Stimulated activated CD4-positive, alpha-beta T cell treated with anti-CD3 and anti-CD28 coated beads, Interleukin-2, amount 100 ng/mL, for 4 hours (primary cell): ENCODE data around the gene RNFT2.

Experiments
- DNase-seq: peaks from one replicate; pipeline ENCODE4 v3.0.0-alpha.2; 2020; ENCODE audit warnings: low read depth

Gene RNFT2

GRCh38 chr12:116833474-116833873 is 95.4 kb downstream of the RNFT2 start:
- DNase-seq, result no peak

GRCh38 chr12:116835484-116835883 is 97.4 kb downstream of the RNFT2 start:
- DNase-seq, result no peak

- DNase-seq, result no peak
Measured at GRCh38 chr12:116837097-116837496, 99.0 kb downstream of the RNFT2 start.

GRCh38 chr12:116838365-116838764 is 100.2 kb downstream of the RNFT2 start:
- DNase-seq, result no peak

- no peak for DNase-seq
Measured at GRCh38 chr12:116839287-116839830, 101.2 kb downstream of the RNFT2 start.

- no peak for DNase-seq
Measured at GRCh38 chr12:116843085-116843484, 105.0 kb downstream of the RNFT2 start.

- no peak for DNase-seq
Measured at GRCh38 chr12:116849216-116849615, 111.1 kb downstream of the RNFT2 start.

- DNase-seq, result no peak
Measured at GRCh38 chr12:116852303-116852702, 114.2 kb downstream of the RNFT2 start.

- no peak for DNase-seq
Measured at GRCh38 chr12:116853507-116853906, 115.4 kb downstream of the RNFT2 start.

- no peak for DNase-seq
Measured at GRCh38 chr12:116855744-116856470, 117.8 kb downstream of the RNFT2 start.

GRCh38 chr12:116856729-116857128 is 118.6 kb downstream of the RNFT2 start:
- DNase-seq, result no peak

GRCh38 chr12:116859079-116859478 is 121.0 kb downstream of the RNFT2 start:
- DNase-seq, result no peak

GRCh38 chr12:116860263-116860662 is 122.1 kb downstream of the RNFT2 start:
- DNase-seq, result no peak

- DNase-seq, result no peak
Measured at GRCh38 chr12:116861320-116861719, 123.2 kb downstream of the RNFT2 start.

GRCh38 chr12:116862167-116862566 is 124.1 kb downstream of the RNFT2 start:
- no peak for DNase-seq

- no peak for DNase-seq
Measured at GRCh38 chr12:116863275-116863767, 125.2 kb downstream of the RNFT2 start.

GRCh38 chr12:116864371-116865160 is 126.5 kb downstream of the RNFT2 start:
- DNase-seq, result no peak

GRCh38 chr12:116867523-116867922 is 129.4 kb downstream of the RNFT2 start:
- no peak for DNase-seq

GRCh38 chr12:116870306-116870705 is 132.2 kb downstream of the RNFT2 start:
- DNase-seq, result no peak

- no peak for DNase-seq
Measured at GRCh38 chr12:116874324-116874995, 136.3 kb downstream of the RNFT2 start.

GRCh38 chr12:116876151-116876869 is 138.2 kb downstream of the RNFT2 start:
- no peak for DNase-seq
